ENCODE data around the gene PLEKHB2. TPM values are rescaled to one million over a fixed set of nuclear protein-coding genes. Genes with fewer than 3 reads are reported as not detected.

The PLEKHB2 gene, protein sequence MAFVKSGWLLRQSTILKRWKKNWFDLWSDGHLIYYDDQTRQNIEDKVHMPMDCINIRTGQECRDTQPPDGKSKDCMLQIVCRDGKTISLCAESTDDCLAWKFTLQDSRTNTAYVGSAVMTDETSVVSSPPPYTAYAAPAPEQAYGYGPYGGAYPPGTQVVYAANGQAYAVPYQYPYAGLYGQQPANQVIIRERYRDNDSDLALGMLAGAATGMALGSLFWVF
- total RNA-seq, result 39.5 and 42.1 TPM in 2 replicates
- 39.8 TPM for total RNA-seq (2013)
- polyA plus RNA-seq, result 16.3 and 28.1 TPM in 2 replicates
- 35.8 and 41.5 TPM in 2 replicates for polyA minus RNA-seq

DNA sequence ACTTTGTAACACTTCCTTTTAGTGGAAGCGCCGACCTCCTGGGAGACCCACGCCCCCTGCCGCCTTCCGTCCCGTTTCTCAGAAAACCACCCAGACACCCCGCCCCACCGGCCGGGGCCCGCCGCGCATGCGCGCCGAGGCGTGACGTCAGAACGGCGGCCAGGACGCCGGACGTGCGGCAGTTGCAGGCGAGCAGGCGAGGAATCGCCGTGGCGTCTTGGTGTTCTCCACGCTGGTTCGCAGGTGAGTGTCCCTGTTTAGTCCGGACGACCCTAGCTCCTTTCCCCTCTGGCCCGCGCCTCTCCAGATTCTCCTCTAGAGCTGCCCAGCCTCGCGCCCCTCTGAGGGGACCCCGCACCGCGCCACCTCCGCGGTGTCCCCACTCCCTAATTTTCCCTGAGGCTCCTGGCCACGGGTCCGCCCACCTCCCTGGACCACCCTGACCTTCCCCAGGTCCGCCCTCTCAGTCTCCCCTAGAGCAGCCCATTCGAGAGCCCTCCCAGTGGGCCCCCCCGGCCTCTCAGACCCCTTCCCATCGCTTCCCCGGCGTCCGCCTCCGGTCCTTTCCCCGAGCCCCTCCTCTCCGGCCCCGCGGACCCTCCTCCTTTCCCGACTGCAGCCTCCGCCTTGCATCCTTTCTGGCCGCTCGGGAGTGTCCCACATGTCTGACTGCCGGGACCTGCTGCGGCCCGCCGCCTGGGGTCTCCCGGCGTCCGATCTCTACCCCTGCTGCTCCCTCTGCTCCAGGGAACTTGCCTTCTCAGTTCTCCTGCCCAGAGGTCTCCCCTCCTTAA lies at the start of gene PLEKHB2:
TSS of gene PLEKHB2 (plus strand) at position 181 of the 794 bp plus-strand sequence. CDS start 15,606 bp downstream, outside the sequence.
- POLR2A ChIA-PET, result interaction anchor here (5.2 kb wide), 1 partner anchor 11 kb away, joined by 37 read pairs; the partner anchor contains the start of gene FAM168B
- CTCF ChIA-PET, result interaction anchor here (1.0 to 2.1 kb wide), 2 partner anchors 12 to 308 kb away, joined by 5 to 26 read pairs; partner anchors contain the start of gene FAM168B
- Histone ChIP-seq H4K20me1 (ENCODE audit: control insufficient read depth, insufficient read depth, low read length, poor library complexity, severe bottlenecking) (peaks cover 29% of the 10 kb centered on the region), H3K9me3 (ENCODE audit: control extremely low read depth in 1 of 3, control insufficient read depth in 2 of 3, insufficient read depth in 1 of 3, low read length in 2 of 3) (no peaks in the 10 kb centered on the region), H3K36me3 (replicated peaks in 1 of 2; ENCODE audit: control extremely low read depth in 1 of 2, control insufficient read depth in 1 of 2, extremely low read depth in 1 of 2, insufficient read depth in 2 of 2, low read length in 1 of 2) (peaks cover 0 to 5% of the 10 kb centered on the region in 2 experiments), H2AFZ (ENCODE audit: insufficient read depth, low read depth, low read length, poor library complexity, severe bottlenecking) (peak within 1 kb of the TSS; percentile 87), H3K27me3 (replicated peaks in 1 of 4; ENCODE audit: control extremely low read depth in 1 of 4, control insufficient read depth in 3 of 4, insufficient read depth in 4 of 4, low read length in 3 of 4) (no peaks in the 10 kb centered on the region), H3K27ac (ENCODE audit: low read length in 2 of 2) (peak within 1 kb of the TSS; percentile 80 to 91), H3K79me2 (ENCODE audit: control insufficient read depth, insufficient read depth, low read length) (peaks cover 52% of the 10 kb centered on the region), H3K4me1 (ENCODE audit: control insufficient read depth in 2 of 2, insufficient read depth in 2 of 2, low read length in 2 of 2) (peaks cover 19 to 20% of the 10 kb centered on the region in 2 donors), H3K4me3 (ENCODE audit: control extremely low read depth in 1 of 5, extremely low read depth in 1 of 5, insufficient read depth in 1 of 5, low read depth in 2 of 5, low read length in 4 of 5) (peak within 1 kb of the TSS; percentile 47 to 99 (median 91)), H3K9ac (ENCODE audit: low read length) (peak within 1 kb of the TSS; percentile 89), H3K4me2 (replicated peaks; ENCODE audit: low read depth, low read length, poor library complexity, severe bottlenecking) (peak within 1 kb of the TSS; percentile 96)
- peak; percentile 88 for ATAC-seq (ENCODE audit: low read depth)
- Mint-ChIP-seq H3K4me3 (peak within 1 kb of the TSS; percentile 97), H3K9me3 (ENCODE audit: insufficient read depth) (no peaks in the 10 kb centered on the region), H3K4me1 (peaks cover 44% of the 10 kb centered on the region), H3K27ac (peak within 1 kb of the TSS; percentile 93), H3K27me3 (no peaks in the 10 kb centered on the region)
- peak; percentile 95 for DNase-seq
- intact Hi-C loops (cut with micrococcal nuclease), result loop anchor here (1.0 to 10.0 kb wide), 3 partner anchors 281 to 761 kb away; partner anchors contain the start of genes IMP4 and MZT2A
- WGBS (ENCODE audit: insufficient coverage), result under 1% methylated on average over 66 of the region's 66 CpGs
- TF ChIP-seq EZH2 (IDR thresholded peaks at IDR 0.05; ENCODE audit: borderline replicate concordance, insufficient read depth, low read depth, low read length, poor library complexity, severe bottlenecking), result no peak
- TF ChIP-seq, protein P1, sequence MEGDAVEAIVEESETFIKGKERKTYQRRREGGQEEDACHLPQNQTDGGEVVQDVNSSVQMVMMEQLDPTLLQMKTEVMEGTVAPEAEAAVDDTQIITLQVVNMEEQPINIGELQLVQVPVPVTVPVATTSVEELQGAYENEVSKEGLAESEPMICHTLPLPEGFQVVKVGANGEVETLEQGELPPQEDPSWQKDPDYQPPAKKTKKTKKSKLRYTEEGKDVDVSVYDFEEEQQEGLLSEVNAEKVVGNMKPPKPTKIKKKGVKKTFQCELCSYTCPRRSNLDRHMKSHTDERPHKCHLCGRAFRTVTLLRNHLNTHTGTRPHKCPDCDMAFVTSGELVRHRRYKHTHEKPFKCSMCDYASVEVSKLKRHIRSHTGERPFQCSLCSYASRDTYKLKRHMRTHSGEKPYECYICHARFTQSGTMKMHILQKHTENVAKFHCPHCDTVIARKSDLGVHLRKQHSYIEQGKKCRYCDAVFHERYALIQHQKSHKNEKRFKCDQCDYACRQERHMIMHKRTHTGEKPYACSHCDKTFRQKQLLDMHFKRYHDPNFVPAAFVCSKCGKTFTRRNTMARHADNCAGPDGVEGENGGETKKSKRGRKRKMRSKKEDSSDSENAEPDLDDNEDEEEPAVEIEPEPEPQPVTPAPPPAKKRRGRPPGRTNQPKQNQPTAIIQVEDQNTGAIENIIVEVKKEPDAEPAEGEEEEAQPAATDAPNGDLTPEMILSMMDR (IDR thresholded peaks at IDR 0.05), result no peak

Measured in B cell (primary cell).